PFSK-1 (cell line): ENCODE results near the gene MOXD1.

Source experiments
- FOXP2 ChIP-seq: optimal IDR thresholded peaks from 2 replicates; pipeline ENCODE3; 2011; ENCODE audit warnings: borderline replicate concordance, control low read depth, inconsistent platforms; ENCODE audit not compliant: insufficient read depth; ENCODE audit errors: extremely low read length, extremely low read depth
- POLR2AphosphoS5 ChIP-seq: IDR thresholded peaks from 2 replicates; pipeline ENCODE4 v1.6.1; 2012; ENCODE audit warnings: low read depth, mild to moderate bottlenecking, control low read depth, low read length, moderate library complexity
- REST ChIP-seq, 2 experiments: IDR thresholded peaks; 2 replicates each; pipeline versions ENCODE4 v1.6.1 to v1.8.0; 2011 to 2012; ENCODE audit warnings: low read depth in 2 of 2, low read length in 2 of 2, control low read depth in 1 of 2, inconsistent platforms in 1 of 2, mild to moderate bottlenecking in 1 of 2, moderate library complexity in 1 of 2; ENCODE audit not compliant: insufficient read depth in 1 of 2
- SIN3A ChIP-seq: IDR thresholded peaks from 2 replicates; pipeline ENCODE4 v1.6.1; 2012; ENCODE audit warnings: mild to moderate bottlenecking, low read length, moderate library complexity, borderline replicate concordance; ENCODE audit not compliant: insufficient read depth
- TAF1 ChIP-seq: IDR thresholded peaks from 2 replicates; pipeline ENCODE4 v1.6.1; 2012; ENCODE audit warnings: low read length, control low read depth, borderline replicate concordance; ENCODE audit not compliant: insufficient read depth

MOXD1 gene

GRCh38 chr6:132257561-132257960 is 143.7 kb downstream of the MOXD1 start:
- TF ChIP-seq SIN3A (no peak), REST (IDR thresholded peaks at IDR 0.05; ENCODE audit: insufficient read depth in 1 of 2, low read depth in 2 of 2, low read length in 2 of 2) (no peak), POLR2AphosphoS5 (no peak)

GRCh38 chr6:132256457-132256856 is 144.8 kb downstream of the MOXD1 start:
- TF ChIP-seq TAF1 (no peak), FOXP2 (no peak), SIN3A (no peak), POLR2AphosphoS5 (no peak), REST (IDR thresholded peaks at IDR 0.05; ENCODE audit: insufficient read depth in 1 of 2, low read depth in 2 of 2, low read length in 2 of 2) (no peak)

GRCh38 chr6:132253906-132254305 is 147.4 kb downstream of the MOXD1 start:
- TF ChIP-seq REST (IDR thresholded peaks at IDR 0.05; ENCODE audit: insufficient read depth in 1 of 2, low read depth in 2 of 2, low read length in 2 of 2) = no peak
- TF ChIP-seq SIN3A = no peak
- no peak for TF ChIP-seq POLR2AphosphoS5
- no peak for TF ChIP-seq TAF1
- TF ChIP-seq FOXP2 = no peak

- TF ChIP-seq TAF1 (no peak), POLR2AphosphoS5 (no peak), FOXP2 (no peak), REST (IDR thresholded peaks at IDR 0.05; ENCODE audit: insufficient read depth in 1 of 2, low read depth in 2 of 2, low read length in 2 of 2) (no peak), SIN3A (no peak)
Measured at GRCh38 chr6:132253211-132253610, 148.1 kb downstream of the MOXD1 start.

- TF ChIP-seq SIN3A (no peak), FOXP2 (no peak), POLR2AphosphoS5 (no peak), REST (IDR thresholded peaks at IDR 0.05; ENCODE audit: insufficient read depth in 1 of 2, low read depth in 2 of 2, low read length in 2 of 2) (no peak), TAF1 (no peak)
Measured at GRCh38 chr6:132252113-132252512, 149.2 kb downstream of the MOXD1 start.
